Activated CD8-positive, alpha-beta memory T cell treated with anti-CD3 and anti-CD28 coated beads for 24 hours (primary cell): ENCODE data around the gene SEC22B.
"Not testable (repeated sequence)": the region's sequence is repeated elsewhere in the genome, so short reads cannot be mapped to it uniquely, and the experiment has no call there.

Source experiments
- DNase-seq: peaks from one replicate; pipeline ENCODE4 v3.0.0-alpha.2; 2020

SEC22B gene

GRCh38 chr1:120176092-120176855, at the start of gene SEC22B:
Gene SEC22B, minus strand, starts transcription at chr1:120176520. Its CDS starts 139 bp downstream, at chr1:120176381.
- DNase-seq = peak; percentile 93

GRCh38 chr1:120217933-120218332, 41.6 kb upstream of the SEC22B start:
- DNase-seq = not testable (repeated sequence)

- not testable (repeated sequence) for DNase-seq
Observed at GRCh38 chr1:120217175-120217929, 41.0 kb upstream of the SEC22B start.

- DNase-seq = not testable (repeated sequence)
Observed at GRCh38 chr1:120213606-120214005, 37.3 kb upstream of the SEC22B start.

DNA sequence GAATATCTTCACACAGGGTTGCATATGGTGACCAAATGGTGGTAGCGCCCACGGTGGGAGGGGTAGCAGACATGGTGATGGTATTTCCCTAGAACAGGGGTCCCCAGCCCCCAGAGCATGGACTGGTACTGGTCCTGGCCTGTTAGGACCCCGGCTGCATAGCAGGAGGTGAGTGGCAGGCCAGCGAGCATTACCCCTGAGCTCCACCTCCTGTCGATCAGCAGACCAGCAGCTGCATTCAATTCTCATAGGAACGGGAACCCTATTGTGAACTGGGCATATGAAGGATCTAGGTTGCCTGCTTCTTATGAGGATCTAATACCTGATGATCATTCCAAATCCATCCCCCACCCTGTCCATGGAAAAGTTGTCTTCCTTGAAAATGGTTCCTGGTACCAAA, 34.4 kb upstream of the SEC22B start:
- DNase-seq = not testable (repeated sequence)

DNA sequence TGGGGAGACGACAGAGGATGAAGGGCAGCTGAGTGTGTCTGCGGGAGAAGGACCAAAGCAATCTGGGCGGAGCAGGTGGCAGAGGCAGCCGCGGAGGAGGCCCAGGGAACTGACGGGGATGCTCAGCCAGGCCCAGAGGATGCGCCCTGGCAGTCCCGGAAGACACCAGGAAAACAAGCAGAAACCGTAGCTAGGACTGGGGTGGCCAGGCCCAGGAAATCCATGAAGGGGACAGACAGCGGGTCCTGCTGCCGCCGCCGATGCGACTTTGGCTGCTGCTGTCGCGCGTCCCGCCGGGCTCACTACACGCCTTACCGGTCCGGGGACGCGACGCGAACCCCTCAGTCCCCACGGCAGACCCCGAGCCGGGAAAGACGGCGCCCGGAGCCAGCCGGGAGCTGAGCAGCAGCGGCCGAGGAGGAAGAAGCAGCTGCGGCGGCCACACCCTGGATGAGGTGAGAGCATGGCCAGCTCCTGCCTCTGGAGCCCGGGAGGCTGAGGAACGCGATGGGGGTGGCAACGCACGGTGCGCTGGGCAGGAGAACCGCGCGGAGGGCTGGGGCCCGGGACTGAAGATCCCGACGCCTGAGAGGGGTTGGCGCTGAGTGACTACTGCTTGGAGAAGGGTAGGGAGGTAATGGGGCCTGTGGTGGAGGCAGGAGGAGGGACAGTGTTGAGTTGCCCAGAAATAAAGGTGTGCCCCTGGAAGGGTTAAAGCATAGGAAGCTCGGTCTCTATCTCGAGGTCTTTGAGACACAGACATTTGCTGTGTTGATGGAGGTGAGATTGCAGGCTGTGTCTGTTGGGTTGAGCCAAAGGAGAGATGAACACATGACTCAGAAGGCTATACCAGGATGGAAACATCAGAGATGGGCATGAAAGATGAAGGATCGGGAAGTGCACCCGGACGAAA, 20.8 kb upstream of the SEC22B start:
- DNase-seq = peak; percentile 66

DNA sequence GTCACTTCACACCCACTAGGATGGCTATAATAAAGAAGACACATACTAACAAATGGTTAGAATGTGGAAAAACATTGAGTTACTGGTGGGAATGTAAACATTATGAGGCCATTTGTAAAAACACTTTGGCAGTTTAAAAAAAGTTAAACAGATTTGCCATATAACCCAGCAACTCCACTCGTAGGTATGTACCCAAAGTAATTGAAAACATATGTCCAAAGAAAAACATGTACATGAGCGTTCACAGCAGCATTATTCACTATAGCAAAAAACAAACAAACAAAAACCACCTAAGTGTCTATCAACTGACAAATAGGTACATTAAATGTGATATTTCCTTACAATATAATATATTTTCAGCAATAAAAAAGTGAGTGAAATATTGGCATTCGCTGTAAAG, 12.3 kb upstream of the SEC22B start:
- not testable (repeated sequence) for DNase-seq

DNA sequence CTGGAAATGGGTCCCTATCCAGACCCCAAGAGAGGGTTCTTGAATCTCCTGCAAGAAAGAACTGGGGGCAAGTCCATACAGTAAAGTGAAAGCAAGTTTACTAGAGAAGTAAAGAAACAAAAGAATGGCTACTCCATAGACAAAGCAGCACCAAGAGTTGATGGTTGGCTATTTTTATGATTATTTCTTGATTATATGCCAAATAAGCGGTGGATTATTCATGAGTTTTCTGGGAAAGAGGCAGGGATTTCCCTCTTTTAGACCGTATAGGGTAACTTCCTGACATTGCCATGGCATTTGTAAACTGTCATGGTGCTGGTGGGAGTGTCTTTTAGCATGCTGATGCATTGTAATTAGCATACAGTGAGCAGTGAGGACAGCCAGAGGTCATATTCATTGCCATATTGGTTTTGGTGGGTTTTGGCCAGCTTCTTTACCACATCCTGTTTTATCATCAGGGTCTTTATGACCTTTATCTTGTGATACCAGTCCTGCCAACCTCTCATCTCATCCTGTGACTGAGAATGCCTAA, 5.9 kb upstream of the SEC22B start:
- not testable (repeated sequence) for DNase-seq

GRCh38 chr1:120179811-120180690, 3.7 kb upstream of the SEC22B start:
- DNase-seq = peak; percentile 55

- no peak for DNase-seq
Observed at GRCh38 chr1:120178799-120179756, 2.8 kb upstream of the SEC22B start.

- not testable (repeated sequence) for DNase-seq
Observed at GRCh38 chr1:120178058-120178457, 1.7 kb upstream of the SEC22B start.

GRCh38 chr1:120175688-120176087, 632 bp downstream of the SEC22B start:
- not testable (repeated sequence) for DNase-seq

DNA sequence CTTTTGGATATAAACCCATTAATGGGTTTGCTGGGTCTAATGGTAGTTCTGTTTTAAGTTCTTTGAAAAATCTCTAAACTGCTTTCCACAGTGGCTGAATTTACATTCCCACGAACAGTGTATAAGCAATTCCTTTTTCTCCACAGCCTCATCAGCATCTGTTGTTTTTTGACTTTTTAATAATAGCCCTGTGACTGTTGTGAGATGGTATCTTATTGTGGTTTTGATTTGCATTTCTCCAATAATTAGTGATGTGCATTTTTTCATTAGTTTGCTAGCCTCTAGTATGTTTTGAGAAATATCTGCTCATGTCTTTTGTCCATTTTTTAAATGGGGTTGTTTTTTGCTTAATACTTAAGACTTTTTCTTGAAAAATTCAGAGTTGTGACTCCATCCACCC, 11.6 kb downstream of the SEC22B start:
- DNase-seq = not testable (repeated sequence)

DNA sequence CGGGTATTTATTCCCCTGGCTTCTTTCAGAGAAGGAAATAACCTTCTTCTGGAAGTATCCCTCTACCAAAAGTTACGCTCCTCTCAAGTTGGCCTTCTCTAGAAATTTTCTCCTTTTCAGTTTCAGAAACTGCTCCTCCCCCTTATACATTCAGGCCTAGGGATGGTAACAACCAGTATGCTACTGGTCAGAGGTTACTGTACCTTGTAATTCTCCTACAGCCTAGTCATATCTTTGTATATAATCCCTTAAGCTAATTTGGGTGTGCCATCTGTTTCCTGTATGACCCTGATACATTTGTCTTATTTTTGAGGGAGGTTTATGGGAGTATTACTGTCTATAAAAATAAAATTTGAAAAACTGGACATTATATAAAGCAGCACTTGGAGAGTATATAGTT, 14.3 kb downstream of the SEC22B start:
- not testable (repeated sequence) for DNase-seq

DNA sequence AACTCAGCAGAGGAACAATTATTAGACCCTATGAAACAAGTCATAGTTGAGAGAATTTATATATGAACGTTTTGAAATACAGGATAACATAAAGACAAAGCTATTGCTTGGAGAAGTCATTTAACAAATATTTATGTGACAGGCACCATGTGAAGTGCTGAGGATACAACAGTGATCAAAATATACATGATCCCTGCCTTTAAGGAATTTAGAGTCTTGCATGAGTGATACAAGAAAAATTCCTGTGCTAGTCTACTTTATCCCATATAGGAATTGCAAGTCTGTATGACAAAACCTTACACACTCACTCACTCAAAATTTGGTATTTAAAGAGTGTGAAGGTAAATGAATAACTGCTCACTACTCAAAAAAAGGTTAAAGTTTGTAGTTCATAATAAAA, 17.8 kb downstream of the SEC22B start:
- DNase-seq = not testable (repeated sequence)

DNA sequence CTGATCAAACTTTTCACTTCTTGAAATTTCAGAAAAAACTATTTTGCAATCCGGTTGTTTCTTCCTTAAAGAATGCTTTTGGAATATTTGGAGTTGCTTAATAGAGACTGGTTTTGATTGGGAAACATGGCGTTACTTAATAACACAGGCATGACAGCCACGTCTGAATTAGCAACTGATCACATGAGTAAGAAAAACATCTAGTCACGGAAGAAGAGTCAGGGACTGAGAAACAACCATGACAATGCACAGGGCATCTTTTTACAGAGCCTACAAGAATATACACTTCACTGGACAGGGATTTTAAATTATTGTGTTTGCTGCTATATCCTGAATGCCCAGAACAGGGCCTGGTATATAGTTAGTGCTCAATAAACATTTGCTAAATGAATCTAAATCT, 18.2 kb downstream of the SEC22B start:
- not testable (repeated sequence) for DNase-seq

- DNase-seq = not testable (repeated sequence)
Observed at GRCh38 chr1:120150138-120150822, 26.0 kb downstream of the SEC22B start.

GRCh38 chr1:120149420-120150059, 26.8 kb downstream of the SEC22B start:
- not testable (repeated sequence) for DNase-seq

DNA sequence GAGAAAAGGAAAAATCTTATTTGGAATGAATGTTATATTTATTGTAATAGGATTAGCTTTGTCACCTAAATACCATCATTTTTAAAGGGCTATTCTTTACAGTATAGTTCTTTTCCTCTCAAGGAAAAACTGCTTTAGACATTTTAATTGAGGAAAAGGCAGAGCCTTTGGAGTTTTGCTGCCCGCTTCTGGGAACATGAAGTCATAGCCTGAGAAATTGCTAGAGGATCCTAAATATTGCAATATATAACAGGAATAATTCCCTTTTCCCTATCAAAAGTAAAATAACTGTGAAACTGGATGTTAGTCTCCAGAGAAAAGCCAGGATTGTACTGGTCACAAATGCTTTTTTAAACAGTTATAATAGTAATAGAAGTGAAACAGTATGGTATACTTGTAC, 30.5 kb downstream of the SEC22B start:
- not testable (repeated sequence) for DNase-seq
